ENCODE results near the gene AXDND1. TPM values are rescaled to one million over a fixed set of nuclear protein-coding genes. Genes with fewer than 3 reads are reported as not detected.

AXDND1 gene
- 0.17 to 0.37 TPM (median 0.26 TPM) in 5 replicates for total RNA-seq (2022; extraction: Qiagen RNA extraction)

GRCh38 chr1:179365342-179366092 lies at the start of gene AXDND1:
AXDND1 (plus strand) TSS chr1:179365971; CDS start chr1:179366510, 539 bp downstream.

GRCh38 chr1:179575497-179576314 lies 209.9 kb downstream of the AXDND1 start, which contains the start of gene NPHS2:
NPHS2 (minus strand) TSS chr1:179575948; CDS start chr1:179575864, 84 bp downstream.

GRCh38 chr1:179591592-179592580 lies 226.1 kb downstream of the AXDND1 start, which contains the start of gene TDRD5:
TDRD5 (plus strand) TSS chr1:179591832; CDS start chr1:179592616, 784 bp downstream.

Other genes with a start within 250 kb of the AXDND1 start
- 16.3 to 26.2 TPM (median 16.7 TPM) in 5 replicates for gene ABL2, start 136.3 kb upstream of the AXDND1 start, total RNA-seq (2022; extraction: Qiagen RNA extraction)
- 21.0 to 31.3 TPM (median 28.2 TPM) in 5 replicates for gene SOAT1, start 72.2 kb upstream of the AXDND1 start, total RNA-seq (2022; extraction: Qiagen RNA extraction)
- gene NPHS2, start 210.0 kb downstream of the AXDND1 start, total RNA-seq (2022; extraction: Qiagen RNA extraction), result not detected in 5 replicates
- 0.02 to 0.06 TPM (median 0.05 TPM) in 5 replicates for gene TDRD5, start 225.9 kb downstream of the AXDND1 start, total RNA-seq (2022; extraction: Qiagen RNA extraction)

Measured in A549 treated with AZD2906 at 1 μM for 4 hours (cell line).